Activated T-cell treated with anti-CD3 and anti-CD28 coated beads, Interleukin-2, amount 50 U/mL, for 72 hours (primary cell): Measurements from ENCODE around the gene TYW1. TPM values are rescaled to one million over a fixed set of nuclear protein-coding genes. Genes with fewer than 3 reads are reported as not detected.
"Not testable (repeated sequence)": the region's sequence is repeated elsewhere in the genome, so short reads cannot be mapped to it uniquely, and the experiment has no call there.

Experiments
- ATAC-seq, 2 donors: fragments of 150-1000 bp; cut with Tn5 transposase; replicated peaks in 1 of 2; 2 replicates each; pipeline ENCODE4 v1.10.0; 2021; ENCODE audit warnings: moderate library complexity in 2 of 2, mild to moderate bottlenecking in 1 of 2
- DNase-seq, 2 donors: peaks; one replicate each; pipeline ENCODE4 v3.0.0; 2021 to 2022; ENCODE audit warnings: mixed read lengths in 1 of 2
- H3K27ac Mint-ChIP-seq: one replicate; pipeline ENCODE4 v1.8.0; 2022; ENCODE audit warnings: mild to moderate bottlenecking, moderate library complexity, mixed read lengths
- H3K27me3 Mint-ChIP-seq: one replicate; pipeline ENCODE4 v1.8.0; 2022; ENCODE audit warnings: low read depth, mixed read lengths
- H3K36me3 Mint-ChIP-seq, 2 donors: one replicate each; pipeline ENCODE4 v1.8.0; 2022; ENCODE audit warnings: mixed read lengths in 2 of 2, mild to moderate bottlenecking in 1 of 2; ENCODE audit not compliant: insufficient read depth in 2 of 2
- H3K4me1 Mint-ChIP-seq: one replicate; pipeline ENCODE4 v1.8.0; 2022; ENCODE audit warnings: low read depth, mixed read lengths
- H3K4me3 Mint-ChIP-seq, 2 donors: one replicate each; pipeline ENCODE4 v1.8.0; 2022; ENCODE audit warnings: mild to moderate bottlenecking in 2 of 2, mixed read lengths in 2 of 2, moderate library complexity in 2 of 2
- H3K9me3 Mint-ChIP-seq, 2 donors: one replicate each; pipeline ENCODE4 v1.8.0; 2022; ENCODE audit warnings: mixed read lengths in 2 of 2
- total RNA-seq, 2 donors: library from RNA; stranded (reverse); gene quantifications; one replicate each; pipeline ENCODE4 v1.2.3, GENCODE V29; 2022

Gene TYW1
- total RNA-seq, 2 donors from 2014 or later, result 17.1 to 21.8 TPM

GRCh38 chr7:67130766-67131165, 134.1 kb downstream of the TYW1 start:
- not testable (repeated sequence) for H3K27me3 Mint-ChIP-seq, ATAC-seq, H3K4me3 Mint-ChIP-seq, DNase-seq, H3K36me3 Mint-ChIP-seq, H3K9me3 Mint-ChIP-seq, H3K27ac Mint-ChIP-seq
- H3K4me1 Mint-ChIP-seq, result peaks cover 47% of the 10 kb centered on the region

DNA sequence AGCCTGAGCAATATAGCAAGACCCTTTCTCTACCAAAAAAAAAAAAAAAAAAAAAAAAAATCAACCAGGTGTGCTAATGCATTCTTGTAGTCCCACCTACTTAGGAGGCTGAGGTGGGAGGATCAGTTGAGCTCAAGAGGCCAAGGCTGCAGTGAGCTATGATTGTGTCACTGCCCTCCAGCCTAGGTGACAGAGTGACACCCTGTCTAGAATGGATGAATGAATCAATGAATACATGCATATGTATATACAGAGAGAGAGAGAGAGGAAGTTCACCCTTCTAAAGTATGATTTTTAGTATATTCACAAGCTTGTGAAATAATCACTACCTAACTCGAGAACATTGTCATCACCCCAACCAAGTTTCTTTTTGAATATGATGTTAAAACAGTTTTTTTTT, 138.3 kb downstream of the TYW1 start:
- peaks cover 20% of the 10 kb centered on the region for H3K4me1 Mint-ChIP-seq
- H3K27me3 Mint-ChIP-seq, H3K4me3 Mint-ChIP-seq, H3K9me3 Mint-ChIP-seq, H3K27ac Mint-ChIP-seq, H3K36me3 Mint-ChIP-seq: not testable (repeated sequence)
- ATAC-seq (peak; percentile 99), DNase-seq (peak; percentile 34 to 56)

DNA sequence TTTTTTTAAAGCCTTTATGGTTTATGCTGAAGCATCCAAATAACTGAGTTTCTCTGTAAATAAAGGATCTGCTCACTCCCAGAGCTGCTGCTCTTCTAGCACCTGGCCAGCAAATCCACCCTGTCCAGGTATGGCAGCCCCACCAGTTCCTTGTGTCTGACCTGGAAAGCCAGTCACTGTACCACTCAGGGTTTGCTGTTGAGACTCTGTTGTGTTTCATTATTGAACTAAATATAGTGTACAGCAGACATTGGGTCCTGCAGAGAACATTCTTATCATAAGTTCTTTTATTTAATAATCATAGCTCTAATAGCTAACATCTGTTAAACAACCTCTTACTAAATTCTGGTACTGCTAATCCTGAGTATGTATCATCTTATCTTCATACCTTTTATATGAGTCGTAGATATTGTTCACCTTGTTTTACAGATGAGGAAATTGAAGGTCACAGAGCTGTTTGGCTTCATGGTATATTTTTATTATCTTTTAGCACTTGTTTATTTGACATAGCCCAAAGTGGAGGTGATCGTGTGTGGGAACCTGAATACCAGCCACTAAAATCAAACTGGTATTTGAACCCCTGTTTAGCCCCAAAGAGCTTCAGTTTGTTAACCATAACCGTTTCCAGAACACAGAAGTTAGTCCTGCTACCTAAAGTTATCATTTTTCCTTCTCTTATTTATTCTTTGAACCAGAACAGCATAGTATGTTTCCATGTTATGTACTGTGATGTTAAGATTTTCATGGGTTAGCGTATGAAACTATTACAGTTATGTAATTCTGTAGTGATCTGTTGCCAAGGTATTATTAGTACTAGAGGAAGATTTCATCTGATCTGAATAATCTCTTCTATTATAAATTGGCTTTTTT, 139.2 kb downstream of the TYW1 start:
- not testable (repeated sequence) for H3K27me3 Mint-ChIP-seq, H3K9me3 Mint-ChIP-seq, H3K4me3 Mint-ChIP-seq, DNase-seq, ATAC-seq, H3K27ac Mint-ChIP-seq, H3K36me3 Mint-ChIP-seq
- H3K4me1 Mint-ChIP-seq, result peaks cover 11% of the 10 kb centered on the region

DNA sequence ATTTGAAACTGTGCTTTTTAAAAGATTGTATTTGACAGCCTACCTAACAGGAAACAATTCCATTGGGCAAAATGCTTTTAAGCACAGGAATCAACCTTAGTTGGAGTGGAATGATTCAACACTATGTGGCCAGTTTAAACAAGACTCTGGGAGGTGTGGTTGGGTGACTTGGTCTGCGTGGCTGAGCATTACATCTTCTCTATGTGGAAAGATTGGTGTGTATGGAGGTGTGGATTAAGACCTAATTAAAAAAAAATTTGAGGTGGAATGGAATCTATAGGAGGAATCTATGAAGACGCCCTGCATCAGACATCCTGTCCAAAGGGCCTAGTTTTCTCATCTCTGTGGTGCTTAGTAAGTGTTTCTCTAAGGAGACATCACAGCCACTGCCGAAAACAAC, 140.9 kb downstream of the TYW1 start:
- H3K9me3 Mint-ChIP-seq, DNase-seq, H3K36me3 Mint-ChIP-seq, H3K27ac Mint-ChIP-seq, H3K27me3 Mint-ChIP-seq, ATAC-seq, H3K4me3 Mint-ChIP-seq: not testable (repeated sequence)
- H3K4me1 Mint-ChIP-seq, result peaks cover 11% of the 10 kb centered on the region

DNA sequence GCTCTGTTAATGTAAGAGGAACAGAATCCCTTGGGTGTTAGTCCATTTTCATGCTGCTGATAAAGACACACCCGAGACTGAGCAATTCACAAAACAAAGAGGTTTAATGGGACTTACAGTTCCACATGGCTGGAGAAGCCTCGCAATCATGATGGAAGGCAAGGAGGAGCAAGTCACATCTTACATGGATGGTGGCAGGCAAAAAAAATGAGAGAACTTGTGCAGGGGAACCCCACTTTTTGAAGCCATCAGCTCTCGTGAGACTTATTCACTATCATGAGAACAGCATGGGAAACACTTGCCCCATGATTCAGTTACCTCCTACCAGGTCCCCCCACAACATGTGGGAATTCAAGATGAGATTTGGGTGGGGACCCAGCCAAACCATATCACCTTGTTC, 143.2 kb downstream of the TYW1 start:
- H3K36me3 Mint-ChIP-seq, H3K27me3 Mint-ChIP-seq, ATAC-seq, H3K4me3 Mint-ChIP-seq, H3K9me3 Mint-ChIP-seq, DNase-seq, H3K27ac Mint-ChIP-seq: not testable (repeated sequence)
- peaks cover 13% of the 10 kb centered on the region for H3K4me1 Mint-ChIP-seq

DNA sequence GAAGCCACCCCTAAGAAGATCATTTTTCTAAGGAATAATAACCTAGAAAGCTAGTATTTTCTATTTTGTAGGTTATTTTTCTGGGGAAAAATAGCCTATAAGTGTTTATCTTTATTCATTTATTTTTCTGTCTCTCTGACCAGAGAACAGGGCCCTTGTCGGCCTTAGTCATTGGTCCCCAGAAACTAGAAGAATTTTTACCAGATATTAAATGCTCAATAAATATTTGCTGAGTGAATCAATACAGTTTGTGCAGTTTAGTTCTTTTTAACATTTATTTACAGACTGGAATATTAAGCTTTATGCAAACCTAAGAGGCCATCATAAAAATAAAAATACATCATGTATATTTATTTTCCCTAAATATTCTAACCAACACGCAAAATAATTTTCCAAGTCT, 144.4 kb downstream of the TYW1 start:
- H3K36me3 Mint-ChIP-seq, DNase-seq, H3K27me3 Mint-ChIP-seq, ATAC-seq, H3K4me3 Mint-ChIP-seq, H3K9me3 Mint-ChIP-seq, H3K4me1 Mint-ChIP-seq, H3K27ac Mint-ChIP-seq: not testable (repeated sequence)

DNA sequence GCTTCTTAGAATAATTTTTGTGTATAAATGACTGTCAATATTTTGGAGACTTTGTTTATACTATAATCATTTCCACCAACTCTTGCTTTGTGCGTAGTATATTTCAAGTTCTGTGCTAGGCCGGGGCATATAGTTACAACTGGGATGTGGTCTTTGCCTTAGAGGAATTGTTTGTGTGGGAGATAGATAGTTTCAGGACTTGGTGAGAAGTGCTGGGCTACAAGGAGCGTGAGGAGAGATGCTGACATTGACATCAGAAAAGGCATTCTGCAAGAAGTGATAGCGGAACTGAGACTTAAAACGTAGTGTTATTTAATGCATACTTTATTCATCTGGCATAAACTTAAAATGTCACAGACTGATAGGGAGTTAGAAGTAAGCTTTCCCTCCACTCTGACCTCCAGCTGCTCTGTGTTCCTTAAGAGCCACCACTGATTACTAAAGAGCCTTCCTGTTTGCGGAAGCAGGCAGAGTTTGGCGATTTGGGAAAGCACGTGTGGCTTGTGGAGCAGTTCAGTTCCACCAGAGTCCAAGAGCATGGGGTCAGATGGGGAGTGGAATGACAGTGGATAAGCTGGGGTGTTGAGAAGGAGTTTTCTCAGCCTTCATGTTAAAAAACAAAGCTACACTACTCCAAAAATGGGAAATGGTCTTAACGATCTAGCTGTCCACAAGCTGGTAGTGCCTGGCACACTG, 146.6 kb downstream of the TYW1 start:
- H3K9me3 Mint-ChIP-seq, DNase-seq, H3K27ac Mint-ChIP-seq, ATAC-seq, H3K36me3 Mint-ChIP-seq, H3K4me3 Mint-ChIP-seq, H3K27me3 Mint-ChIP-seq, H3K4me1 Mint-ChIP-seq: not testable (repeated sequence)

GRCh38 chr7:67145581-67146193, 149.1 kb downstream of the TYW1 start:
- H3K36me3 Mint-ChIP-seq, H3K27ac Mint-ChIP-seq, H3K4me1 Mint-ChIP-seq, DNase-seq, H3K9me3 Mint-ChIP-seq, ATAC-seq, H3K4me3 Mint-ChIP-seq, H3K27me3 Mint-ChIP-seq: not testable (repeated sequence)

DNA sequence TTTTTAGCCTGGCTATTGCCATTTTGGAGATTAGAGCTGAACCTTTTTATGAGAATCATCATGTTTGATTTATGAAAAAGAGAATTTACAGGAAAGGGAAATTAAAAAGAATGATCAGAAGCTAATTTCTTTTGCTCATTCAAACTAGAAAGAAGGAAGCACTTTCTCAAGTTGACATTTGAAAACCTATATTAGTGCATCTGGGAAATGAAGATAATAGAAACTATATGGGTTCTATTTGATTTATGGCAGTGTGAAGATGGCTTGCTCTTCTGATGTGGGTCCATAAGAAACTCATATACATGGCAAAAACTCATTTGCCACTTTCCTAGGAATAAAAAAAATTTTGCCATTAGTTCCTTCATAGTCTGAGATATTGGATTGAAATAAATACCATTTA, 152.5 kb downstream of the TYW1 start:
- not testable (repeated sequence) for H3K36me3 Mint-ChIP-seq, DNase-seq, H3K4me3 Mint-ChIP-seq, H3K27ac Mint-ChIP-seq, H3K27me3 Mint-ChIP-seq, H3K9me3 Mint-ChIP-seq, ATAC-seq, H3K4me1 Mint-ChIP-seq

DNA sequence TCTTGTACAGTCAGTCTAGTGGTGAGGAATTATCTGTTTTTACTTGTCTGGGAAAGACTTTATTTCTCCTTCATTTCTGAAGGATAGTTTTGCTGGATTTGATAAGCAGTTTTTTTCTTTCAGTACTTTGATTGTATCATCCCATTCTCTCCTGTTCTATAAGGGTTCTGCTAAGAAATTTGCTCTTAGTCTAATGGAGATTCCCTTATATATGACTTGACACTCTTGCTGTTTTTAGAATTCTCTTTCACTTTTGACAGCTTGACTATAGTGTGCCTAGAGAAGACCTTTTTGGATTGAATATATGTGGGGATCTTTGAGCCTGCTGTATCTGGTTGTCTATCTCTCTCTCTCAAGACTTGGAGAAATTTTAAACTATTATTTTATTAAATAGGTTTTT, 157.7 kb downstream of the TYW1 start:
- not testable (repeated sequence) for H3K9me3 Mint-ChIP-seq, DNase-seq, H3K4me3 Mint-ChIP-seq, ATAC-seq, H3K4me1 Mint-ChIP-seq, H3K27me3 Mint-ChIP-seq, H3K27ac Mint-ChIP-seq
- H3K36me3 Mint-ChIP-seq, result peaks cover 7 to 15% of the 10 kb centered on the region in 2 donors

DNA sequence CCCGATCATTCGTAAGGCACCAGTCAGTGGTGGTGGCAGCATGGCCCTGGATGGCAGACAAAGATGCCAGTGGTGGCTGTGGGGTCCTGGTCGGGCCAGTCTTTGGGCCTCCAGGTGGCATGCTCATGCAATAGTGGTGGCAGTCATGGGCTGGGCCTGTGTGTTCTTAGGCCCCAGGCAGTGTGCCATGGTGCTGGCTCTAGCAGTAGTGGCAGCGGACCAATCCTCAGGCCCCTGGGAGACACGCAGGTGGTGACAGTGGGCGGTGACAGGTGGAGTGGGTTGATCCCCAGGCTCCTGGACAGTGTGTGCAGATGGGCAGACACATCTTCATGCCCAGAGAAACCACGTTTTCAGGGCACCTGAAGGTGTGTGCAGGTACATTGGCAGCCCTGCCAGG, 159.4 kb downstream of the TYW1 start:
- ATAC-seq, H3K27ac Mint-ChIP-seq, H3K27me3 Mint-ChIP-seq, H3K4me1 Mint-ChIP-seq, DNase-seq, H3K9me3 Mint-ChIP-seq, H3K4me3 Mint-ChIP-seq: not testable (repeated sequence)
- peaks cover 7 to 15% of the 10 kb centered on the region in 2 donors for H3K36me3 Mint-ChIP-seq

DNA sequence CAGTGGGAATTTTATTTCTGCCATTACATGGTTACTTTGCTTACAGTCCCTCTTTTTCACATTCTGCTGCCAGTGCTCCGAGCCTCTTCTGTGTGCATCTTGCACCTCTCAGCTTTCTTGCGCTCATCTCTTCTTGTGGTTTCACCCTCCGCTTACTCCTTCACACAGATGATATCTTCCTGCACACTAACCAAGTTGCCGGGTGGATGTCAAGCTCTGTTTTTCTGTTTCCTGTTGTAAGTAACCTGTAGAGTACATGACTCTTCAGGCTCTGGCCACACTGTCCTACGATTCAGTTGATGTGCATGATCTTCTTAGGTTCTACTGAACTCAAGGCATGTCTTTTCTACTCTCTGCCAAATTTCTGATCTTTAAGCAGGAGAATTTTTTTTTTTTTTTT, 166.7 kb downstream of the TYW1 start:
- H3K27me3 Mint-ChIP-seq, H3K36me3 Mint-ChIP-seq, H3K9me3 Mint-ChIP-seq, H3K27ac Mint-ChIP-seq: not testable (repeated sequence)
- H3K4me3 Mint-ChIP-seq, result peak overlapping the region; percentile 29 to 50
- peaks cover 16% of the 10 kb centered on the region for H3K4me1 Mint-ChIP-seq
- peak; percentile 88 to 94 for ATAC-seq
- DNase-seq, result peak; percentile 31 to 33

DNA sequence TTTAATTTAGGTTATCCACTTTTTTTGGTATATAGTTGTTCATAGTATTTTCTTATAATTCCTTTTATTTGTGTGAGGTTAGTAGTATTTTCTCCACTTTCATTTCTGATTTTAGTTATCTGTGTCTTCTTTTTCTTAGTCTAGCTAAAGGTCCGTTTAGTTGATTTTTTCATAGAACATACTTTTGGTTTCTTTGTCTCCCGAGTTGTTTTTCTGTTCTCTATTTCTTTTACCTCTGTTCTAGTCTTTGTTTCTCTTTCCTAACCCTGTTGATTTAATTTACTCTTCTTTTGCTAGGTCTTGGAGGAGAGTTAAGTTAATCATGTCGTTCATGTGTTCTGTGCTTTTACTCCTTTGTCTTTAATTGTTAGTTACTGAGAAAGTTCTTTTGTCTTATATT, 174.5 kb downstream of the TYW1 start:
- H3K27me3 Mint-ChIP-seq, ATAC-seq, H3K9me3 Mint-ChIP-seq, DNase-seq, H3K36me3 Mint-ChIP-seq: not testable (repeated sequence)
- Mint-ChIP-seq H3K4me3 (peak overlapping the region; percentile 63 to 80), H3K27ac (peak overlapping the region; percentile 92), H3K4me1 (peaks cover 23% of the 10 kb centered on the region)
